Measurements from ENCODE around the gene CNEP1R1. TPM values are rescaled to one million over a fixed set of nuclear protein-coding genes. Genes with fewer than 3 reads are reported as not detected.

The CNEP1R1 gene
- total RNA-seq, 2 donors from 2014 or later: 13.4 to 22.4 TPM

GRCh38 chr16:50058091-50058771 lies 33.2 kb downstream of the CNEP1R1 start:
- Histone ChIP-seq H3K9me3 (no peaks in the 10 kb centered on the region), H3K27me3 (no peaks in the 10 kb centered on the region), H3K36me3 (no peaks in the 10 kb centered on the region), H3K27ac (no peak overlapping the region), H3K4me1 (no peaks in the 10 kb centered on the region), H3K4me3 (no peak overlapping the region), H3K9ac (ENCODE audit: low read depth in 2 of 2, low read length in 2 of 2) (no peak overlapping the region)
- intact Hi-C loops (cut with DNase I): no loop called here
- no peak for DNase-seq
- no peak for TF ChIP-seq CTCF (IDR thresholded peaks at IDR 0.05)

GRCh38 chr16:50059111-50059510 lies 34.1 kb downstream of the CNEP1R1 start:
- H3K9me3 ChIP-seq: no peaks in the 10 kb centered on the region
- H3K4me1 ChIP-seq: no peaks in the 10 kb centered on the region
- TF ChIP-seq CTCF (IDR thresholded peaks at IDR 0.05): no peak
- intact Hi-C loops (cut with DNase I): no loop called here
- no peaks in the 10 kb centered on the region for H3K27me3 ChIP-seq
- H3K27ac ChIP-seq: no peak overlapping the region
- DNase-seq: no peak
- no peak overlapping the region for H3K4me3 ChIP-seq
- no peaks in the 10 kb centered on the region for H3K36me3 ChIP-seq
- no peak overlapping the region for H3K9ac ChIP-seq (ENCODE audit: low read depth in 2 of 2, low read length in 2 of 2)

GRCh38 chr16:50059669-50060068 lies 34.6 kb downstream of the CNEP1R1 start:
- intact Hi-C loops (cut with DNase I): loop anchor here (5.0 kb wide), 1 partner anchor 32 kb away; the partner anchor contains the start of gene CNEP1R1
- no peaks in the 10 kb centered on the region for H3K36me3 ChIP-seq
- no peak overlapping the region for H3K4me3 ChIP-seq
- no peaks in the 10 kb centered on the region for H3K4me1 ChIP-seq
- H3K27me3 ChIP-seq: no peaks in the 10 kb centered on the region
- no peak for DNase-seq
- TF ChIP-seq CTCF (IDR thresholded peaks at IDR 0.05): no peak
- no peak overlapping the region for H3K9ac ChIP-seq (ENCODE audit: low read depth in 2 of 2, low read length in 2 of 2)
- H3K27ac ChIP-seq: no peak overlapping the region
- H3K9me3 ChIP-seq: no peaks in the 10 kb centered on the region

- Histone ChIP-seq H3K27ac (no peak overlapping the region), H3K27me3 (no peaks in the 10 kb centered on the region), H3K9ac (ENCODE audit: low read depth in 2 of 2, low read length in 2 of 2) (no peak overlapping the region), H3K4me1 (no peaks in the 10 kb centered on the region), H3K4me3 (no peak overlapping the region), H3K36me3 (no peaks in the 10 kb centered on the region), H3K9me3 (no peaks in the 10 kb centered on the region)
- DNase-seq: no peak
- no peak for TF ChIP-seq CTCF (IDR thresholded peaks at IDR 0.05)
- intact Hi-C loops (cut with DNase I): loop anchor here (5.0 kb wide), 1 partner anchor 34 kb away; the partner anchor contains the start of gene CNEP1R1
These were observed 36.3 kb downstream of the CNEP1R1 start for GRCh38 chr16:50061326-50061725.

GRCh38 chr16:50065241-50065623 lies 40.2 kb downstream of the CNEP1R1 start:
- intact Hi-C loops (cut with DNase I): loop anchor here (5.0 kb wide), 2 partner anchors 87 to 147 kb away; partner anchors contain the start of gene TENT4B
- no peak overlapping the region for H3K9ac ChIP-seq (ENCODE audit: low read depth in 2 of 2, low read length in 2 of 2)
- TF ChIP-seq CTCF (IDR thresholded peaks at IDR 0.05): no peak
- no peaks in the 10 kb centered on the region for H3K9me3 ChIP-seq
- no peak for DNase-seq
- peaks cover 5% of the 10 kb centered on the region for H3K4me1 ChIP-seq
- H3K4me3 ChIP-seq: peak overlapping the region; percentile 73
- H3K36me3 ChIP-seq: no peaks in the 10 kb centered on the region
- no peaks in the 10 kb centered on the region for H3K27me3 ChIP-seq
- H3K27ac ChIP-seq: no peak overlapping the region

Measured in colonic mucosa (tissue), 4 donors.